KBM-7 (cell line): ENCODE data around the gene DTL.

Experiments used
- DNase-seq: peaks from one replicate; pipeline ENCODE4 v3.0.0-alpha.2; 2015
- in situ Hi-C: fragments of 300-500 bp; cut with MboI; formaldehyde crosslinking; loops from 2 replicates; pipeline ENCODE4 v1.14.3; 2020; ENCODE audit warnings: low sequenced_read_pairs, low pct_unique_long_range_greater_than_20kb, mixed read lengths

The DTL gene

GRCh38 chr1:212030936-212031528 is 4.5 kb upstream of the DTL start:
- DNase-seq = no peak
- in situ Hi-C loops = loop anchor here (25.0 kb wide), 1 partner anchor 344 kb away; the partner anchor contains the start of gene NEK2

- no peak for DNase-seq
- in situ Hi-C loops = loop anchor here (25.0 kb wide), 1 partner anchor 347 kb away; the partner anchor contains the start of gene NEK2
Measured at GRCh38 chr1:212034516-212035122, 929 bp upstream of the DTL start.

GRCh38 chr1:212035835-212036605 is 472 bp downstream of the DTL start:
- DNase-seq = no peak
- in situ Hi-C loops = loop anchor here (25.0 kb wide), 1 partner anchor 349 kb away; the partner anchor contains the start of gene NEK2

GRCh38 chr1:212037900-212038299 is 2.4 kb downstream of the DTL start:
- in situ Hi-C loops = loop anchor here (25.0 kb wide), 1 partner anchor 351 kb away; the partner anchor contains the start of gene NEK2
- DNase-seq = peak; percentile 26

GRCh38 chr1:212039622-212040021 is 4.1 kb downstream of the DTL start:
- DNase-seq = no peak
- in situ Hi-C loops = loop anchor here (25.0 kb wide), 1 partner anchor 352 kb away; the partner anchor contains the start of gene NEK2

GRCh38 chr1:212040629-212041412 is 5.3 kb downstream of the DTL start:
- no peak for DNase-seq
- in situ Hi-C loops = loop anchor here (25.0 kb wide), 1 partner anchor 354 kb away; the partner anchor contains the start of gene NEK2

GRCh38 chr1:212042436-212042835 is 6.9 kb downstream of the DTL start:
- in situ Hi-C loops = loop anchor here (25.0 kb wide), 1 partner anchor 355 kb away; the partner anchor contains the start of gene NEK2
- DNase-seq = no peak

- in situ Hi-C loops = loop anchor here (25.0 kb wide), 1 partner anchor 358 kb away; the partner anchor contains the start of gene NEK2
- no peak for DNase-seq
Measured at GRCh38 chr1:212044851-212045250, 9.3 kb downstream of the DTL start.

- DNase-seq = no peak
- in situ Hi-C loops = loop anchor here (25.0 kb wide), 1 partner anchor 359 kb away; the partner anchor contains the start of gene NEK2
Measured at GRCh38 chr1:212045981-212046380, 10.4 kb downstream of the DTL start.

GRCh38 chr1:212053993-212054392 is 18.4 kb downstream of the DTL start:
- in situ Hi-C loops = loop anchor here (25.0 kb wide), 1 partner anchor 408 kb away; no protein-coding TSS in a partner anchor
- DNase-seq = no peak

GRCh38 chr1:212055333-212055732 is 19.8 kb downstream of the DTL start:
- in situ Hi-C loops = loop anchor here (25.0 kb wide), 1 partner anchor 407 kb away; no protein-coding TSS in a partner anchor

GRCh38 chr1:212060632-212061472 is 25.3 kb downstream of the DTL start:
- DNase-seq = no peak
- in situ Hi-C loops = loop anchor here (25.0 kb wide), 1 partner anchor 401 kb away; no protein-coding TSS in a partner anchor

More at GRCh38 chr1:212055333-212055732, 19.8 kb downstream of the DTL start:
- no peak for DNase-seq

- DNase-seq = peak; percentile 37
- in situ Hi-C loops = loop anchor here (25.0 kb wide), 1 partner anchor 399 kb away; no protein-coding TSS in a partner anchor
Measured at GRCh38 chr1:212062832-212063438, 27.4 kb downstream of the DTL start.

GRCh38 chr1:212067787-212068186 is 32.2 kb downstream of the DTL start:
- in situ Hi-C loops = loop anchor here (25.0 kb wide), 1 partner anchor 395 kb away; no protein-coding TSS in a partner anchor

GRCh38 chr1:212070720-212071302 is 35.3 kb downstream of the DTL start:
- DNase-seq = peak; percentile 58
- in situ Hi-C loops = loop anchor here (25.0 kb wide), 1 partner anchor 391 kb away; no protein-coding TSS in a partner anchor

More at GRCh38 chr1:212067787-212068186, 32.2 kb downstream of the DTL start:
- no peak for DNase-seq

GRCh38 chr1:212072047-212072446 is 36.5 kb downstream of the DTL start:
- in situ Hi-C loops = loop anchor here (25.0 kb wide), 1 partner anchor 390 kb away; no protein-coding TSS in a partner anchor
- no peak for DNase-seq

GRCh38 chr1:212073490-212073889 is 37.9 kb downstream of the DTL start:
- DNase-seq = no peak
- in situ Hi-C loops = loop anchor here (25.0 kb wide), 1 partner anchor 389 kb away; no protein-coding TSS in a partner anchor
